Measurements from ENCODE around the gene OR8H2.
"Not testable (repeated sequence)": the region's sequence is repeated elsewhere in the genome, so short reads cannot be mapped to it uniquely, and the experiment has no call there.

Gene OR8H2, protein sequence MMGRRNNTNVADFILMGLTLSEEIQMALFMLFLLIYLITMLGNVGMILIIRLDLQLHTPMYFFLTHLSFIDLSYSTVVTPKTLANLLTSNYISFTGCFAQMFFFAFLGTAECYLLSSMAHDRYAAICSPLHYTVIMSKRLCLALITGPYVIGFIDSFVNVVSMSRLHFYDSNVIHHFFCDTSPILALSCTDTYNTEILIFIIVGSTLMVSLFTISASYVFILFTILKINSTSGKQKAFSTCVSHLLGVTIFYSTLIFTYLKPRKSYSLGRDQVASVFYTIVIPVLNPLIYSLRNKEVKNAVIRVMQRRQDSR

GRCh38 chr11:56103210-56103737 is at the start of gene OR8H2:
TSS of gene OR8H2 (plus strand) at chr11:56103687. CDS start at chr11:56105043, 1,356 bp downstream.
- no peak for DNase-seq (ENCODE audit: low read depth)

DNA sequence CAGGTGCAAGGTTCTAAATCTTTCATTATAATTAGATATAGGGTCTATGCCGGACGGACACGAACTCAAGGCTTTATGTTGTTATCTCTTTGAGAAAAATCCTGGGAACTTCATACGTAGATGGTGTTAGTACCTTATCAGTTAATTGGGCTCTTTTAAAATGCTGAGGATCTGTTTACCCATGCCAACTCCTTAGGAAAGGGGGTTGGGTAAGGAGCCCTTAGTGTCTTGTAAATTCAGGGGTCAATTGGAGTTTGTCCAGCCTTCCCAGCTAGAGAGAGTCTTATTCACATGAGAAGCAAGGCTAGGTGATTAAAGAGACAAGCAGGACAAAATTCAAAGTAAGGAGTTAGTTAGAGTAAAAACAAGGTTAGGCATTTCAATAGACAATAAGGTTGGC is 47.1 kb upstream of the OR8H2 start:
- DNase-seq (ENCODE audit: low read depth): not testable (repeated sequence)

- not testable (repeated sequence) for DNase-seq (ENCODE audit: low read depth)
These were observed 45.7 kb upstream of the OR8H2 start for GRCh38 chr11:56057661-56058237.

DNA sequence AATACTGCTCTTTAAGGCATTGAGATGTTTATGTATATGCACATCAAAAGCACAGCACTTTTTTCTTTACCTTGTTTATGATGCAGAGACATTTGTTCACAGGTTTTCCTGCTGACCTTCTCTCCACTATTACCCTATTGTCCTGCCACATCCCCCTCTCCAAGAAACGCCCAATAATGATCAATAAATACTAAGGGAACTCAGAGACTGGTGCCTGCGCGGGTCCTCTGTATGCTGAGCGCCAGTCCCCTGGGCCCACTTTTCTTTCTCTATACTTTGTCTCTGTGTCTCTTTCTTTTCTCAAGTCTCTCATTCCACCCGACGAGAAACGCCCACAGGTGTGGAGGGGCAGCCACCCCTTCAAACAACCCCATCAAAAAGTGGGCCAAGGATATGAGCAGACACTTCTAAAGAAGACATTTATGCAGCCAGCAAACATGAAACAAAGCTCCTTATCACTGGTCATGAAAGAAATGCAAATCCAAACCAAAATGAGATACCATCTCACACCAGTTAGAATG is 45.2 kb upstream of the OR8H2 start:
- not testable (repeated sequence) for DNase-seq (ENCODE audit: low read depth)

DNA sequence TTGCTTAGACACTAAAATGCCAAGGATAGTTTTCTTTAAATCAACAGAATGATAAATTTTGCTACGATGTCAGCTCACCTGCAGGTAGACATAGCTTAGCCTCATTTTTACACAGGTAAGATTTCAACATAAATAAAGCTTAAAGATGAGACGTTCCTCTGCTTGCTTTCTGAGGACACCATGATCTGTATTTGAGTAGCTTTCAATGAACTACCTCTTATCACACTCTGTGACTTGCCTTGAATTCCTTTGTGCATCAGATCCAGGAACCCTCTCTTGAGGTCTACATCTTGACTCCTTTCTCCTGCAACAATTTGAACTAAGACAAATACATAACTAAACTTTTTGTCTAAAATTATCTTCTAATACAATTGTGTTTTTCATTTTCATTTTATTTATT is 36.5 kb upstream of the OR8H2 start:
- no peak for DNase-seq (ENCODE audit: low read depth)

GRCh38 chr11:56089697-56090096 is 13.8 kb upstream of the OR8H2 start:
- no peak for DNase-seq (ENCODE audit: low read depth)

GRCh38 chr11:56093008-56093407 is 10.5 kb upstream of the OR8H2 start, which contains the start of gene OR8I2:
TSS of gene OR8I2 (plus strand) at chr11:56093308. CDS start at chr11:56093308, 0 bp downstream.
- DNase-seq (ENCODE audit: low read depth): no peak

DNA sequence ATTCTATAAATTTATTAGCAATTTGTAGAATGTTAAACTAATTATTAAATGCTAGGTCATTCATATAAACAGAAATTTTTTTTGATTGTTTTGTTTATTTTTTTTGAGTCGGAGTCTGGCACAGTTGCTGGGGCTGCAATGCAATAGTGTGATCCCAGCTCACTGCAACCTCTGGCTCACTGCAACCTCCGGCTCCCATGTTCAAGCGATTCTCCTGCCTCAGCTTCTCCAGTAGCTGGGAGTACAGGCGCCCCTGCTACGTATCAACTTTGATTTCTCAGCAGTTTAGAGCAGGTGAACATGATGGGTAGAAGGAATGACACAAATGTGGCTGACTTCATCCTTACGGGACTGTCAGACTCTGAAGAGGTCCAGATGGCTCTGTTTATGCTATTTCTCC is 18.6 kb downstream of the OR8H2 start, which contains the start of gene OR8H3:
OR8H3 (plus strand) TSS at position 301 of the 400 bp plus-strand sequence; CDS start at position 301, 0 bp downstream.
- DNase-seq (ENCODE audit: low read depth): no peak

DNA sequence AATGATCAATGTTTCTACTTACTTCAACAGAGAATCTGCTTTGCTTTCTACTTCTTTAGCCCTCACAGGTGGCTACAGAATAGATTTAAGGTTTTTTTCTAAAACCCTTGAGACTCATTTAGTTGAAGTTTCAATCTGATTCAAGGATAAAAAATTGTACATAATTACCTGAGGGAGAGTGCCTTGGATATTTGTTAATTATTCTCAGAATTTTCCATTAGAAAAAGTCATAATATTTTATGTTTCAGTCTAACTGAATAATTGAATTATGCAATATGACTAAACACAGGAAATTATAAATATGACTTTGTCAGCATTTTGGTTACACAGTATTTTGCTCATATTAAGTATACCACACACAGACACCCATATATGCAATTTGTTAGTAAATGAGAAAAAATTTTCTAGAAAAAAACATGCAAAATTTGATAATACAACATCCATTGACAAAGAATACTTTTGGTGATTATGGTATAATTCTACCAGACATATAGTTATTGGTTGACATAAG is 36.7 kb downstream of the OR8H2 start, which contains the start of gene OR8J3:
OR8J3 (minus strand) TSS at position 51 of the 511 bp plus-strand sequence. CDS start 2,483 bp downstream, outside the sequence.
- no peak for DNase-seq (ENCODE audit: low read depth)

GRCh38 chr11:56143681-56144080 is 40.2 kb downstream of the OR8H2 start:
- DNase-seq (ENCODE audit: low read depth): not testable (repeated sequence)

DNA sequence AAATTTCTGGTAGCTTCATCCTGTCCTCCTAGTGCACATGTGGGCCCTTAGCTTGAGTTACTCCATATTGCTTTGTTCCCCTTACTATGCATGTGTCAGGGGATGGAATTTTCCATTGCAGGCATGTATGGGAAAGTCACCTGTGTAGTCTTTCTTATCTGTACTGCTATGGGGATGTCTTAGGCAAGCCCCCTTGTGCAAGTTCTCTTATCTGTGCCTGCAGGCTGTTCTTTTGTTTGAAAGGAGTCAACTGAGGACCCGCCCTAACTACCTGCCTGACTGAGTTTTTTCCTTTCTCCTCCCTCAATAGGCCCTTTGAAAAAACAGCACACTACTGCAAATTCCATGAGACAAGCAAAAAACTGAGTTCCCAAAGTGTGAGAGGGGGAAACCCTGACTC is 47.9 kb downstream of the OR8H2 start:
- no peak for DNase-seq (ENCODE audit: low read depth)

GRCh38 chr11:56152333-56152732 is 48.8 kb downstream of the OR8H2 start:
- DNase-seq (ENCODE audit: low read depth): no peak

All from CMK (cell line).